ENCODE measurements around the gene ARMC5. TPM values are rescaled to one million over a fixed set of nuclear protein-coding genes. Genes with fewer than 3 reads are reported as not detected.
A peak's percentile ranks its signal among the peaks of the same experiment; 100 is the strongest.

ARMC5 gene
- total RNA-seq, 1 donor from 2014 or later: 10.9 TPM

GRCh38 chr16:31472709-31473203 lies 13.5 kb downstream of the ARMC5 start:
- Mint-ChIP-seq H3K27ac (no peak overlapping the region), H3K4me1 (peaks cover 43% of the 10 kb centered on the region), H3K36me3 (ENCODE audit: low read depth) (no peaks in the 10 kb centered on the region), H3K4me3 (peak overlapping the region; percentile 78), H3K9me3 (no peaks in the 10 kb centered on the region), H3K27me3 (no peaks in the 10 kb centered on the region)
- CTCF ChIA-PET: no interaction called here
- TF ChIP-seq CTCF (IDR thresholded peaks at IDR 0.05): no peak
- intact Hi-C loops (cut with micrococcal nuclease): loop anchor here (2.0 kb wide), 1 partner anchor 14 kb away; no protein-coding TSS in a partner anchor
- ATAC-seq (ENCODE audit: low read depth) (no peak), DNase-seq (no peak)
- POLR2A ChIA-PET: no interaction called here

GRCh38 chr16:31473264-31473984 lies 14.1 kb downstream of the ARMC5 start:
- intact Hi-C loops (cut with micrococcal nuclease): loop anchor here (2.0 kb wide), 1 partner anchor 13 kb away; no protein-coding TSS in a partner anchor
- no peak for ATAC-seq (ENCODE audit: low read depth)
- no peaks in the 10 kb centered on the region for H3K36me3 Mint-ChIP-seq (ENCODE audit: low read depth)
- POLR2A ChIA-PET: no interaction called here
- CTCF ChIA-PET: no interaction called here
- H3K4me1 Mint-ChIP-seq: peaks cover 39% of the 10 kb centered on the region
- no peak for TF ChIP-seq CTCF (IDR thresholded peaks at IDR 0.05)
- H3K4me3 Mint-ChIP-seq: peak overlapping the region; percentile 78
- H3K27me3 Mint-ChIP-seq: no peaks in the 10 kb centered on the region
- DNase-seq: no peak
- H3K27ac Mint-ChIP-seq: no peak overlapping the region
- no peaks in the 10 kb centered on the region for H3K9me3 Mint-ChIP-seq

- Mint-ChIP-seq H3K36me3 (ENCODE audit: low read depth) (no peaks in the 10 kb centered on the region), H3K9me3 (no peaks in the 10 kb centered on the region), H3K4me1 (peaks cover 35% of the 10 kb centered on the region), H3K4me3 (no peak overlapping the region), H3K27ac (no peak overlapping the region), H3K27me3 (no peaks in the 10 kb centered on the region)
- POLR2A ChIA-PET: interaction anchor here (0.8 kb wide), 1 partner anchor 14 kb away, joined by 4 read pairs; the partner anchor contains the start of gene ARMC5
- DNase-seq (no peak), ATAC-seq (ENCODE audit: low read depth) (no peak)
- CTCF ChIA-PET: interaction anchor here (1.4 kb wide), 1 partner anchor 394 kb away, joined by 3 read pairs; no protein-coding TSS in a partner anchor
- intact Hi-C loops (cut with micrococcal nuclease): no loop called here
- TF ChIP-seq CTCF (IDR thresholded peaks at IDR 0.05): no peak
Measured at GRCh38 chr16:31474173-31474714, 14.9 kb downstream of the ARMC5 start.

- Mint-ChIP-seq H3K9me3 (no peaks in the 10 kb centered on the region), H3K36me3 (ENCODE audit: low read depth) (no peaks in the 10 kb centered on the region), H3K4me1 (peaks cover 35% of the 10 kb centered on the region), H3K4me3 (peak overlapping the region; percentile 35), H3K27ac (no peak overlapping the region), H3K27me3 (peaks cover 2% of the 10 kb centered on the region)
- TF ChIP-seq CTCF (IDR thresholded peaks at IDR 0.05): no peak
- ChIA-PET CTCF (interaction anchor here (1.4 kb wide), 1 partner anchor 394 kb away, joined by 3 read pairs; no protein-coding TSS in a partner anchor), POLR2A (interaction anchor here (0.8 to 4.3 kb wide), 2 partner anchors 15 to 16 kb away, joined by 4 to 27 read pairs; partner anchors contain the start of gene ARMC5)
- ATAC-seq (ENCODE audit: low read depth): no peak
- intact Hi-C loops (cut with micrococcal nuclease): no loop called here
- no peak for DNase-seq
Measured at GRCh38 chr16:31474773-31475738, 15.8 kb downstream of the ARMC5 start.
